Adipose tissue (tissue), 3 donors: ENCODE measurements around the gene IQSEC2. TPM values are rescaled to one million over a fixed set of nuclear protein-coding genes. Genes with fewer than 3 reads are reported as not detected.

Experiments used
- H3K27ac ChIP-seq: one replicate; pipeline ENCODE4 v1.5.1; 2013; ENCODE audit warnings: low read depth, low read length
- WGBS, 3 donors: extraction: QIAGEN DNeasy Blood & Tissue Kit; methylation state at CpG; one replicate each; pipeline ENCODE4 v1.1.7; 2013; 5-methylcytosine and 5-hydroxymethylcytosine counted together
- polyA plus RNA-seq, 3 donors: library from polyadenylated mRNA; stranded (reverse); fragments of 200-250 nt; gene quantifications; one replicate each; pipeline ENCODE4 v1.2.3, GENCODE V29; 2013
- donor health status: healthy with polysubstance abuse.
- donor health status: Bipolar disorder and iron deficiency.
- donor health status: healthy.

IQSEC2 gene
- 10 to 100 TPM in 2 of 3 donors, 1 to 10 TPM in 1; 5.6 to 19.8 (median 13.1) TPM for polyA plus RNA-seq

DNA sequence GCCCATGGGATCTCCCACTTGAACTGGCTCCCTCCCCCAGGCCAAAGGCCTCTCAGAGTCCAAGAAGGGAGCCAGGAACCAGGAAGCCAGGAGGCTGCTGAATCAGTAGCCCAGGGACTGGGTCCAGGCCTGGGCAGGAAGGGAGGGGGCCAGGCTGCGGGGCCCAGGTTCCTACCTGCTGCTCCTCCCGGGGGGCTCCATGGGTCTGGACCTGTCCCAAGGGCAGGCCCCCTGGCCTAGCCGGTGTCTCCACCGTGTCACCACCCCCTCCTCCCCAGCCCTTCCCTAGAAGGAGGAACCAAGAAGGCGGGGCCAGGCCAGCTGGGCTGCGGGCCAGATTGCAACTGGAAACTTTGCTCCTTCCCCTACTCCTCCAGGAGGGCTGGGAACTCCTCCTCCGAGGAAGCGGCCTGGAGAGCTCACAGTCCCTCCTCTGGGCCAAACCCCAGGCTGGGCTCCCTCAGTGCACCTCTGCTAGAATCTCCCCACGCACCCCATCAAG, at the start of gene IQSEC2:
Gene IQSEC2, minus strand, starts transcription at position 264 of the 502 bp plus-strand sequence.
- 3 to 8% (median 4%) methylated on average over 6 to 9 of the region's 9 CpGs for WGBS, 3 donors
- H3K27ac ChIP-seq, result no peak within 1 kb of the TSS

DNA sequence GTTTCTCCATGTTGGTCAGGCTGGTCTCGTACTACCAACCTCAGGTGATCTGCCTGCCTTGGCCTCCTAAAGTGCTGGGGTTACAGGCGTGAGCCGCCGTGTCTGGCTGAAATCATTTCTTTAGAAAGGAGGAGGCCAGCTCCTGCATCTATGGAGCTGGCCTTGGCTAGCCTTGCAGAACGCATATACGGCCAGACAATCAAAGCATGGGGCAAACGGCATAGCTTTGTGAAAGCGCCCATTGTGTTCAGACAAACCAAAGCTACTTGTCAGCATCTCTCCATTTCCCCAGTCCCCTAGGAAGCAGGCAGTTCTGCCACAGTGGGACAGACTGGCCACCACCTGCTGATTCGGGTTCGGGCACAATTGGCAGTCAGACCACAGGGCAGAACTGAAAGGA, 48.9 kb upstream of the IQSEC2 start:
- H3K27ac ChIP-seq, result no peak overlapping the region
- 69 to 88% (median 81%) methylated on average over 10 of the region's 10 CpGs for WGBS, 3 donors

DNA sequence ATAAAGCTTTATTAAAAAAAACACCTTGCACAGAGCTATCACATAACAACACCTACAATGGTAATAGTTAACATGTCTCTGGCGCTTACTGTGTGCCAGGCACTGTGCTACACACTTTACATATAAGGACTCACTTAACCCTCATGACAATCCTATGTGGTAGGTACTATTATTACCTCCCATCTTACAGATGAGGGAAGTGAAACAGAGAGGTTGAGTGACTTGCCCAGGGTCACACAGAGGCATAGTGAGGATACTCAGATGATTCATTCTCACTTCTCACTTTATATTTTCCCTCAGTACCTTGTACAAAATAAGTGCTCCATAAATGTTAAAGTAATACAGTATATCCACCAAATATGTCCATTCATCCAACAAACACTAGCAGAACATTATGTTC, 43.4 kb upstream of the IQSEC2 start:
- H3K27ac ChIP-seq, result no peak overlapping the region
- 88 to 100% (median 94%) methylated on average over 1 of the region's 1 CpG for WGBS, 3 donors

DNA sequence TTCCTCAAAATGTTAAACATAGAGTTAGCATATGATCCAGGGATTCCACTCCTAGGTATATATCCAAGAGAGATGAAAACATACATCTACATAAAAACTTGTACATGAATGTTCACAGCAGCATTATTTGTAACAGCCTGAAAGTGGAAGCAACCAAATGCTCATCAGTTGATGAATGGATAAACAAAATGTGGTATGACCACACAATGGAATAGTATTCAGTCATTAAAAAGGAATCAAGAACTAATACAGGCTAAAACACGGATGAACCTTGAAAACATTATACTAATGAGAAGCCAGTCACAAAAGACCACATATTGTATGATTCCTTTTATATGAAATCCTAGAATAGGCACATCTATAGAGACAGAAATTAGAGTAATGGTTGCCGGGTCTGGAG, 42.7 kb upstream of the IQSEC2 start:
- 92 to 95% (median 92%) methylated on average over 2 of the region's 2 CpGs for WGBS, 3 donors
- no peak overlapping the region for H3K27ac ChIP-seq

DNA sequence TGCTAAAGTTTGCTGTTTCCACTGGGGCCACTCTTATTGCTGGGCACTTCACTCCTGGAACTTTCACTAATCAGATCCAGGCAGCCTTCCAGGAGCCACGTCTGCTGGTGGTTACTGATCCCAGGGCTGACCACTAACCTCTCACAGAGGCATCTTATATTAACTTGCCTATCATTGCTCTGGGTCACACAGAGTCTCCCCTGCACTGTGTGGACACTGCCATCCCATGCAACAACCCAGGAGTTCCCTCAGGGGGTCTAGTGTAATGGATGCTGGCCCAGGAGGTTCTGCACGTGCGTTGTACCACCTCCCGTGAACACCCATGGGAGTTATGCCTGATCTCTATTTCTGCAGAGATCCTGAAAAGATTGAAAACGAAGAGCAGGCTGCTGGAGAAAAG, 41.8 kb upstream of the IQSEC2 start:
- H3K27ac ChIP-seq, result no peak overlapping the region
- WGBS, 3 donors, result 44 to 48% (median 47%) methylated on average over 5 of the region's 5 CpGs

DNA sequence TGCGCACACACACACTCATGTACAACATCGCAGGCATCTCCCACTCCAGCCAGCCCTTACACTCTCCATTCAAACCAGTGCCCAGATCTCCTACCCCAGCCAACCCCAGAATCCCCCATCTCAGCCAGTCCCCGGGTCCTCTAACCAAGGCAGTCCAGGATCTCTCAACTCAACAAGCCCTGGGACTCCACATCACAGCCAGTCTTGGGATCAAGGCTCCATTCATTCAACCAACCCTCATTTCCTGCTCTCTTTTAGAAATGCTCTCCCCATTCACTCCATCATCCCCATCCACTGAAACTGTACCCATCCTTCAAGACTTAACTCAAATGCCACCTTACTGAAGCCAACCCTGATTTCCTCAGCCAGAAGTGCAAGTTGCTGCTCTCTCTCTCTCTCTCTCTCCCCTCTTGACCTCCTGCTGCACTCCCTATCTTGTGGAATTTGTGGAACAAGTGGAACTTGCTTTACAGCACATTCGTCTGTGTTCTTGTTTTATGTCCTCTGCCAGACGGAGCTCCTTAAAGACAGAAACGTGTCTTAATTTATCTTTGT, 40.6 kb upstream of the IQSEC2 start:
- WGBS, 3 donors, result 20 to 31% (median 22%) methylated on average over 6 of the region's 6 CpGs
- H3K27ac ChIP-seq, result no peak overlapping the region

DNA sequence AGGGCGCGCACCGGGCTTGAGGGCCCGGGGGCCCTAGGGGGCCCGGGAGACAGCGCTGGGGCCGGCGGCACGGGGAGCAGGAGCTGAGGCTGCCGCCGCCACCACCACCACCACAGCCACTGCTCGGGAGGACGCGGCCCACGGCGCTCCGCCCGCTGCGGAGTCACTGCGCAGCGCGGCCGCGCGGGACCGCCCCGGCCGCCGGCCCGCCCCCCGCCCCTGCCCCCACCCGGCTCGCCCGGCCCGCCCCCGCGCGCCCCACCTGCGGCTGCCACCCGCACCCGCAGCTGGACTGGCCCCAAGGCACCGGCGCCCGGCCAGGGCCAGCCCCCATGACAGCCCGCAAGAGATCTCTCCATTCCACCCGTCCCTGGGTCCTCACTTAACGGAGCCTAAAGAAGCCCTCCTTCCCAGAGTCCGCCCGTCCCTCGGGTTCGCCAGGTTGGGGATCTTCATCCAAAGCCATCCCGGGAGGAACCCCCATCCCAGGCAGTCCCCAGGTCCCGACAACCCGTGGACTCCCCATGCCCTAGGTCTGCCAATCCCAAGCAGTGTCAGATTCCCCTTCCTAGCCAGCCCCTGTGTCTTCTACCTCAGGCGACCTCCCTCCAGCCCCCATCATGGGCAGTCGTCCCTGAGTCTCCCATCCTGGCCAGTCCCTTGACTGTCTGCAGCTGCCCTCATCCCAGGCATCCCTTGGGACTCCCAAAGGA, 40.0 kb upstream of the IQSEC2 start:
- H3K27ac ChIP-seq, result no peak overlapping the region
- 3 to 6% (median 3%) methylated on average over 7 to 30 of the region's 56 CpGs for WGBS, 3 donors

DNA sequence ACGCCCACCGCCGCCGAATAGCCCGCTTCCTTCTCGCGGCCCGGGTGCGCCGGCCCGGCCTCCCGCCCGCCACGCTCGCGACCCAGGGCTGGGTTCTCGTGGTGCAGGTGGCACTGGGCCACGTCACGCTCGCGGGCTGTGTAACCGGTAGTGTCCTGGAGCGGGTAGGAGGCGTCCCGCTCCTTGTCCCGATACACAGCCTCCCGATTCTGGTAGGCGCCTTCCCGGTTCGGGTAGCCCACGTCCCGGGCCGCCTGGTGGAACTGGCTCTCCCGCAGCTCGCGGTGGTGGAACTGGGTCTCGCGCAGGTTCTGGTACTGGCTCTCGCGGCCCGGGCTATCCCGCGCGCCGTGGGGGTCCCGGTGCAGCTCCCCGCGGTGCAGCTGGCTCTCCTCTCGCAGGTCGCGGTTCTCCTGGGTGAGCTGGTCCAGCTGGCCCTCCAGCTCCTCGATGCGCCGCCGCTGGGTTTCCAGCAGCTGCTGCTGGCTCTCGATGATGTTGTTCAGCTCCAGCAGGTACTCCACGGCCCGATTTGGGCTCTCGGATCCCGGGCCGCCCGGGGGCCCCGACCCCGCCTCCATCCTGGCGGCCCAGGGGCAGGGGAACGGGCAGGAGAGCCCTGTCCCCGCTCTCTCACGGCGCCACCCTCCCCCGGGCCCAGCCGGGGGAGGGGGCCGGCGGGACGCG, 39.3 kb upstream of the IQSEC2 start:
- no peak overlapping the region for H3K27ac ChIP-seq
- WGBS, 3 donors, result 0 to 5% (median 1%) methylated on average over 30 to 75 of the region's 75 CpGs

DNA sequence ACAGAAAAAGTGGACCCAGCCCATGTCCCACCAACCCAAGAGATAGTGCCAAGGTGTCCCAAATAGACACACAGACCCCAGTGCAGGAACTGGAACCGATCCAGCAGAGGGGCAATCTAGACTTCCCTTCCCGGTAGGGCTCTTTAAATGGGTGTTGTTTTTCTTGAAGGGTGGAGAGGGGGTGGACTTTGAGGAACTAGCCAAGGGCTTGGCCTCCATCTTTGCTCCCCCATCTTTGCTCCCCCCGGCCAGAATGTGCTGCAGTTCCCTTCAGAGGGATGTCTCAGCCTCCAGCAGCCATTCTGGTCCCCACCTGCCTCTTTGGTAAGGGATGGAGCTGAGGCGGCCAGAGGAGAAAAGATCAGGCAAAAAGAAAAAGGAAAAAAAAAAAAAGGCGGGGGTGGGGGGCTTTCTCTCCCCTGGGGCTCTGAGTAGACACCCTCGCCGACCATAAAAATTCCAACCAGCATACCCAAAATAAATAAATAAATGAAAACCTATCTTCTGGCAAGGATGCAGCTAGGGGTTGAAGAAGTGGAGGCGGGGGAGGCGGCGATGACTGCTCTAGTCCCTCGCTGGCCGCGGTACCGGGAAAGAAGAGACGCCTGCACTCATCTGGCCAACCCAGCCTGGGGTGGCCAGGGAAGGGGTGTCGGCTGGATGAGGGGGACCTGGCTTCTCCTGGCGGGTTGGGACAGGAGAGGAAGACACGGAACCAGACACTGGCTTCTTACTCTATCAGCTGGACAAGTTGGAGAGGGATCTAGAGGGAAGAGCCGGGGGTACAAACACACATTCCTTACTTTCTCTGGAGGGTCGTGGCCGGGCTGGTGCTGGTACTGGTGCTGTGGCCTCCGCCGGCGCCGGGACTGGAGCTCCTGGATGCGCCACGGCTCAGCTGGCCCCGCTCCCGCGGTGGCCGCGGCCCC, 38.5 kb upstream of the IQSEC2 start:
- no peak overlapping the region for H3K27ac ChIP-seq
- WGBS, 3 donors, result 3 to 6% (median 4%) methylated on average over 8 to 32 of the region's 32 CpGs

DNA sequence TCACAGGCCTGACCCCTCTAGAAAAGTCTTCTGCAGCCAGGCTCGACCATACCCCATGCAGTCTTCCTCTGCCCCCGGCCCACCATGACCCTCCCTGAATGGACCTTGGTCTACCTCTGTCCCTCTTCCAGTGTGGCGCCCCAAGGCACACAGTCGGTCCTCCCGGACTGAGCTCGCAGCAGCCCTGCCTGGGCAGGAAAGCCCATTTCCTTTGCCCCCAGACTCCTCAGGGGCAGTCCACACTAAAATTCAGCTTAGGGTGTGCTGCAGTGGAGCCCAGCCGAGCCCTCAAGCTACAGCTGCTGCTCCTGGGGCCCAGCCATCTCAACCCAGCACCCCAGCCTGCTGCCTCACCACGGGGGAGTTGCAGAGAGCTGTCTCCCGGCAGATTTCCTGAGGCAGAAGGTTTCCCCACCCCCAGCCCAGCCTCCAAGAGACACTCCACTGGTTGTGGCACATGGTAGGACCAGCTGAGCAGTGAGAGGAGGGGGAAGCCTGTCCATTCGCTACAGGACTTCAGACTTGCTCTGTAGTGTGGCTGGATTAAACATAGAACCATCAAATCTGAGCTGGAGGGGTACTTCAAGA, 37.5 kb upstream of the IQSEC2 start:
- H3K27ac ChIP-seq, result no peak overlapping the region
- WGBS, 3 donors, result 52 to 71% (median 70%) methylated on average over 9 to 10 of the region's 10 CpGs

DNA sequence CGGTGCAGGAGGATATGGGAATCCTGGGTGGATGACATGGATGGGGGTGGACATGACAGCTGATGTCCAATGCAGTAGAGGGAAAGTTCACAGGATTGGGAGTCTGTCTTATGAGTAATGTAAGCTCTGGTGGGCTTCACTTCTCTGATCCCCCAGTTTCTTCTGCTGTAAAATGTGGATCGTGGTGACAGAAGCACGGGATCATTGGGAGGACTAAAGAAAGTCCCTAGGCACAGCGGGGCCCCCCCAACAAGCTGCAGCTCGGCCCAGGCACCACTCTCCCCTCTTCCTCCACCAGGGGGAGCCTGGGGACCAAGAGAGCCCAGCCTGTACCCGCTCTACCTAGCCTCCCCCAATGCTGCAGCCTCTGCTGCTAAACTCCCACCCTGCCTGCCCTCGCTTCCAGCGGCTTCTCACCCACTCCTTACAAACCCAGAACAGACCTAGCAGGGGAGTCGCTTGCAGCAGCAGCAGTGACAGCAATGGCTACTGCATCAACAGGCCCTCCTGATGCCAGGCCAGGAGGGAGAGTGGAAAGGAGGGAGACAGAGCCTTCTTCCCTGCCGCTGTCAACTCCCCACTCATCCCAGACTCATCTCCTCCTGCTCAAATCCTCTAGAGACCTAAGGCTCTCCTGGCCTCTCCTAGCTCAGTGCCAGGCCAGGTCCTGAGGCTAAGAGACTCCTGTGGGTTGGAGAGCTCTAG, 36.1 kb upstream of the IQSEC2 start:
- 3 to 8% (median 7%) methylated on average over 9 to 10 of the region's 10 CpGs for WGBS, 3 donors

DNA sequence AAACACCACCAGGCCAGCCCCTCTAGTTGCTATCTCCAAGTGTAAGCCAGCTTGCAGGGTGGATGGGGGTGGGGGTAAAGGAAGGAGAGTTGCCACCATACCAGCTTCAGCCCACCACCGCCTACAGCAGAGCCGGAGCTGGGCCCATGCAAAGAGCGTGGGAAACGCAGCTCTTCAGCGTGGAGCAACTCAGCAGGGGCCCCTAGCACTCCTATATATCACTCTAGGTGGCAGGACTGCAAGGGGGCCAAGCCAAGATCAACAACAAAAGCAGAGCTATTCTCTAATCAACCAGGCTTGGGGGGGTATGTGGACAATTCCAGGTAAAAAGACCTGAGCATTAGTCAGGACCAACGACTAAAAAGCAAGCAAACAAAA, 35.5 kb upstream of the IQSEC2 start:
- 40 to 70% (median 54%) methylated on average over 6 of the region's 6 CpGs for WGBS, 3 donors
- H3K27ac ChIP-seq, result no peak overlapping the region

More for the DNA sequence above, 36.1 kb upstream of the IQSEC2 start:
- no peak overlapping the region for H3K27ac ChIP-seq

DNA sequence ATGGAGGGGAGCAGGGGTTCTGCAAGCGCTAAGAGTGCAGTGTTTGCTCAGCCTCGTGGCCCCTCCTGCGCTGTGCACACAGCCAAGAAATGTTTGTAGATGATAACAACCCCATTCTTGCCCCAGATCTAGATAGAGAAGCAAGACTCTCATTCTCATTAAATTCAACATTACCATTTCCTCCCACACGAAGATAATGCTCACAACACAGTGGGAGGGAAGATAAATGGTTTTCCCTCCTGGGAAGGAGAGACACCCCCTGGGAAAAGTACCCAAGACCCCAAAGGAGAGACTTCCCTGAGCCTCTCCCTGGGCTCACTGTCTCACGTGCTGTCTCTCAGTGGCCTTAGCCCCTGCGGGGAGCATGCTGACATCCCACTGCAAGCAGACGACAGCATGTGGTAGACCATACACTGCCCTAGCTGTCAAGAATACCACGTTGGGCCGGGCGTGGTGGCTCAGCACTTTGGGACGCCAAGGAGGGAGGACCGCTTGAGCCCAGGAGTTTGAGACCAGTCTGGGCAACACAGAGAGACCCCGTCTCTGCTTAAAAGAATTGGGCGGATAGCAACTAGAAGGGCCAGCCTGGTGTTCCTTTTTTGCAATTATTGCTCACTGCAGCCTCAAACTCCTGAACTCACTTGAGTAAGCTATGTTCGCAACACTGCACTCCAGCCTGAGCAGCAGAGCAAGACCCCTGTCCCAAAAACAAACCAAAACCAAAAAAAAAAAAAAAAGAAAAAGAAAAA, 34.9 kb upstream of the IQSEC2 start:
- H3K27ac ChIP-seq, result no peak overlapping the region
- 60 to 70% (median 69%) methylated on average over 14 to 15 of the region's 15 CpGs for WGBS, 3 donors

DNA sequence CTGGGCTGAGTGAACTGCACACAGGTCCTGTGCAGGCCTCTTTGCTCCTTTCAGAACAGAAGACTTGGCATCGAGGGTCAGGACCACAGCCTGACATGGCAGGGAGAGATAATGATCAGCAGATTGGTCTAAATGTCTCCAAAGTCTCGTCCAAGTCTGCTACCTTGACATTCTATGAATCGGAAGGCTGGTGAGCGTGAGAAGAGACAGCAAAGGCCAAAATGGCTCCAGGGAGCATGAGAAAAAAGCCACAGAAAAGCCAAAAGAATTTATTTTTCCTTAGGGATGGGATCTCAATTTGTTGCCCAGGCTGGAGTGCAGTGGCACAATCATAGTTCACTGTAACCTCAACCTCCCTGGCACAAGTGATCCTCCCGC, 32.3 kb upstream of the IQSEC2 start:
- no peak overlapping the region for H3K27ac ChIP-seq
- 61 to 70% (median 67%) methylated on average over 5 of the region's 5 CpGs for WGBS, 3 donors

DNA sequence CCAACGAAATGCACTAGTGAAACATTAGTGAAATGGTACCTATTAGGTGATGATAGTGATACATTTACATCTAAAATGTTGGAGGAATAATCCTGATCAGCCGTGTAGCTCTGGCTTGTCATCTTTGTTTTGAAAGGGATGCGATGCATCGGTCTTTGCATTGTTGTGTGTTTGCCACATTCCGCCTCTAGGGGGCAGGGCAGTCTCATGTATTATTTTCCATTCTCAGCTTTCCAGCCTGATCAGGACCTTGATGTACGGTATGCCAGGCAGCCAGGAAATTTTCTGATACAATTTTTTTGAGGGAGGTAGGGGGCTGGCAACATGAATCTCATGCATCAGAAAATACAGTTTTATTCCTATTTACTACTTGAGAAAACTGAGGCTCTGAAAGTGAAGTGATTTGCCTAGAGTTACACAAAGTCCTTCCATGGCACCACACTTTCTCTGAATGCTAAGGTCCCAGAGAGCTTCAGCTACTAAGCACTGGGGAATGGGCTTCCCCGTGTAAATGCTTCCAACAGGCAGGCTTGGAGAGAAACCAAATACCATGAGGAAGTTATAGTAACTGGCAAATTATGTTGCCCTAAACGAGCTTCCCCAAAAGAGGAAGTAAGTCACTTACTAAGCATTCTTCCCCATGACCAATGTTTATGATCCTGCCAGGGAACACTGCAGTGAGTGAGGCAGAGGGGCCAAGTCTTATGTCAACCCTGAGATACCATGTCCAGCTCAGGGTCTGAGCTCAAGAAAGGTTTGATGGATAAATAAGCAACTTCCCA, 31.8 kb upstream of the IQSEC2 start:
- 6 to 11% (median 7%) methylated on average over 8 of the region's 8 CpGs for WGBS, 3 donors

DNA sequence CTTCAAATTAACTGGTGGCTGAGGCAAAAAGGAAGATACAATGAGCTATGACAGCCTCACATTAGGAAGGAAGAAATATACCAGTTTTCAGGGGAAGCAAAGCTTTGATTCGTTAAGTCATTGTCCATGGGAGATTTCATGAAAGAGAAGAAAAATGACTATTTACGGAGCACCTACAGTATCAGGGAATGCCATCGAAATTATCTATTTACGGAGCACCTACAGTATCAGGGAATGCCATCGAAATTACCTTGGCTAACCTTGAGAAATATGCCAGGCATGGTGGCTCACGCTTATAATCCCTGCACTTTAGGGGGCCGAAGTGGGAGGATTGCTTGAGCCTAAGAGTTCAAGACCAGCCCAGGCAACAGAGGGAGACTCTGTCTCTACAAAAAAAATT, 28.5 kb upstream of the IQSEC2 start:
- no peak overlapping the region for H3K27ac ChIP-seq
- WGBS, 3 donors, result 79 to 89% (median 83%) methylated on average over 7 of the region's 7 CpGs

More for the DNA sequence above, 31.8 kb upstream of the IQSEC2 start:
- H3K27ac ChIP-seq, result no peak overlapping the region
